Measurements from ENCODE around the gene RGMA. TPM values are rescaled to one million over a fixed set of nuclear protein-coding genes. Genes with fewer than 3 reads are reported as not detected.

Gene RGMA
- total RNA-seq, 1 donor from 2014 or later = 5.7 TPM

DNA sequence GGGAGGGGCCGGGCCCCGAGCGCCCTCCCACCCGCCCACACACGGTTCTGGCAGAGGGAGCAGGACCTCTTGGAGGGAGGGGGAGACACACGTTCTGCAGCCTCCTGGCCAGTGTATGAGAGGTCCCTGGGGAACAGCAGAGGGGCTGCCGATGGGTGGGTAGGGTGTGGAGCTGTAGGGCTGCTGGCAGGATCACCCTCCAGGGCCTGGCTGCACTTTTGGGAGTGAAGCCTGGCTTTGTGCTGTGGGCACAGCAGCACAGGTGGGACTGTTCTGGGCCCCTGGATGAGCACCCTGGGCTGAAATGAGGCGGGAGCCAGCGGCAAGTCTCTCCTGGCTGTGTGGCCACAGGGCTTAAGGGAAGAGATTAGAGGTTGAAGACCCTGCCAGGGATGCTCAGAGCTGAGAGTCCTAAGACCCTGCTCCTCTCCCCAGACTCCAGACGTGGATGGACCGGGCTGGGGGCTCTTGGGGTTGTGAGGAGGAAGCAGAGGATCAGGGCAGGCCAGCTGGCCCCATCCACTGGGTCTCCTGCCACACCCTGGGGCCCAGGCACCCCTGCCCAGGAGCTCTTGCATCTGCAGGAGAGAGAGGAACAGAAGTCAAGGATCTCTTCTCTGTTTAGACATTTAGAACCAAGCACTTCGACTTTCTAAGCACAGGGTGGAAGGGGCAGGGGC is 45.2 kb downstream of the RGMA start:
- no peak for DNase-seq (ENCODE audit: low spot score)
- peaks cover 8% of the 10 kb centered on the region for H3K27me3 Mint-ChIP-seq (ENCODE audit: unreplicated experiment)
- peaks cover 17% of the 10 kb centered on the region for H3K36me3 Mint-ChIP-seq (ENCODE audit: low read depth, unreplicated experiment)
- H3K9me3 Mint-ChIP-seq (ENCODE audit: unreplicated experiment) = no peaks in the 10 kb centered on the region
- no peak overlapping the region for H3K4me3 Mint-ChIP-seq (ENCODE audit: unreplicated experiment)
- TF ChIP-seq, protein P1, sequence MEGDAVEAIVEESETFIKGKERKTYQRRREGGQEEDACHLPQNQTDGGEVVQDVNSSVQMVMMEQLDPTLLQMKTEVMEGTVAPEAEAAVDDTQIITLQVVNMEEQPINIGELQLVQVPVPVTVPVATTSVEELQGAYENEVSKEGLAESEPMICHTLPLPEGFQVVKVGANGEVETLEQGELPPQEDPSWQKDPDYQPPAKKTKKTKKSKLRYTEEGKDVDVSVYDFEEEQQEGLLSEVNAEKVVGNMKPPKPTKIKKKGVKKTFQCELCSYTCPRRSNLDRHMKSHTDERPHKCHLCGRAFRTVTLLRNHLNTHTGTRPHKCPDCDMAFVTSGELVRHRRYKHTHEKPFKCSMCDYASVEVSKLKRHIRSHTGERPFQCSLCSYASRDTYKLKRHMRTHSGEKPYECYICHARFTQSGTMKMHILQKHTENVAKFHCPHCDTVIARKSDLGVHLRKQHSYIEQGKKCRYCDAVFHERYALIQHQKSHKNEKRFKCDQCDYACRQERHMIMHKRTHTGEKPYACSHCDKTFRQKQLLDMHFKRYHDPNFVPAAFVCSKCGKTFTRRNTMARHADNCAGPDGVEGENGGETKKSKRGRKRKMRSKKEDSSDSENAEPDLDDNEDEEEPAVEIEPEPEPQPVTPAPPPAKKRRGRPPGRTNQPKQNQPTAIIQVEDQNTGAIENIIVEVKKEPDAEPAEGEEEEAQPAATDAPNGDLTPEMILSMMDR (IDR thresholded peaks at IDR 0.05; ENCODE audit: unreplicated experiment) = no peak
- no peak overlapping the region for H3K27ac Mint-ChIP-seq (ENCODE audit: unreplicated experiment)
- H3K4me1 Mint-ChIP-seq (ENCODE audit: unreplicated experiment) = peaks cover 2% of the 10 kb centered on the region

DNA sequence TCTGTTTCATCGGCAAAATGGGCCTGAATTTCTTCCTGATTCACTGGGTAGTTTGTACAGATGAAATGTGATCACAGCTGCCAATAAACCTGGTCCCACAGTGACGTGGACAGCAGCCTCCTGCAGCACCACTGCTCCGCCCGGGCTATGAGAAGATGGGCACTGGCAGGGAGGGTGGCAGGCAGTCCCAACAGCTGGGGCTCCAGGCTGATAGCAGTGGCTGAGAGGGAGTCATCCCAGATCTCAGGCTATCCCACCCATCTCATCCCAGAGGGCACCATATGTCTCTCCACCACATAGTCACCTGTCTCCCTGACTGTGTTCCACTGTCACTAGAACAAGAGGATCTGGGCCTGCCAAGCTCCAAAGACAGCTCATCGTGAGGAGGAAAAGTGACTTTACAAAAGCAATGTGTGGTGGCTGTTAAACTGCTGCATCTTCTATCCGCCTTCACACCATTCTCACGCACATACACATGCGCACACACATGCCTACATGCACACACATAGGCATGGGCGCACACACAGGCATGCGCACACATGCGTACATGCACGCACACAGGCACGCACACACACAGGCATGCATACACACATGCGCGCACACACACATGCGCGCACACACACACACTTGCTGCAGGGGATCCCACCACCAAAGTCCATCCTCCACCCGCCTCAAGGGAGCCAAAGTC is 46.2 kb downstream of the RGMA start:
- H3K4me3 Mint-ChIP-seq (ENCODE audit: unreplicated experiment) = no peak overlapping the region
- peaks cover 2% of the 10 kb centered on the region for H3K4me1 Mint-ChIP-seq (ENCODE audit: unreplicated experiment)
- peak overlapping the region; percentile 33 for H3K27ac Mint-ChIP-seq (ENCODE audit: unreplicated experiment)
- no peak for DNase-seq (ENCODE audit: low spot score)
- peaks cover 17% of the 10 kb centered on the region for H3K36me3 Mint-ChIP-seq (ENCODE audit: low read depth, unreplicated experiment)
- TF ChIP-seq, protein P1 (IDR thresholded peaks at IDR 0.05; ENCODE audit: unreplicated experiment) = no peak
- H3K27me3 Mint-ChIP-seq (ENCODE audit: unreplicated experiment) = peaks cover 9% of the 10 kb centered on the region
- H3K9me3 Mint-ChIP-seq (ENCODE audit: unreplicated experiment) = no peaks in the 10 kb centered on the region

DNA sequence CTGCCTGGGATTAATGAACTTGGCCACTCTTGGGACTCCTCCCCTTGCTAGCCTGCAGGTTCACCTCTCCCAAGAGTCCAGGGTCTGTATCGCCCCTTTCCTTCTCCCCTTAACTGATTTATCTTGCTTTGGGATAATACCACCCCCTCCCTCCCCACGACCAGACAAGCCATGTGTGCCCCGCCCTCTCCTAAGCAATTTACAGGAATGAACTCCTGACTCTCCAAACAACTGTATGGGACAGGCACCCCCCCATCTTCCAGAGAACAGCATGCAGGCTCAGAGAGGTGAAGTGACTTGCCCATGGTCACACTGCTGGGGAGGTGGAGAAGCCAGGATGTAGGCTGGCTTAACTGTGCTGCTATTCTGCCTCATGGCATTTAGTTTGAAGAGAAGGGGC is 46.8 kb downstream of the RGMA start:
- H3K36me3 Mint-ChIP-seq (ENCODE audit: low read depth, unreplicated experiment) = peaks cover 17% of the 10 kb centered on the region
- H3K4me3 Mint-ChIP-seq (ENCODE audit: unreplicated experiment) = no peak overlapping the region
- DNase-seq (ENCODE audit: low spot score) = no peak
- H3K27ac Mint-ChIP-seq (ENCODE audit: unreplicated experiment) = no peak overlapping the region
- peaks cover 9% of the 10 kb centered on the region for H3K27me3 Mint-ChIP-seq (ENCODE audit: unreplicated experiment)
- TF ChIP-seq, protein P1 (IDR thresholded peaks at IDR 0.05; ENCODE audit: unreplicated experiment) = no peak
- peaks cover 2% of the 10 kb centered on the region for H3K4me1 Mint-ChIP-seq (ENCODE audit: unreplicated experiment)
- no peaks in the 10 kb centered on the region for H3K9me3 Mint-ChIP-seq (ENCODE audit: unreplicated experiment)

DNA sequence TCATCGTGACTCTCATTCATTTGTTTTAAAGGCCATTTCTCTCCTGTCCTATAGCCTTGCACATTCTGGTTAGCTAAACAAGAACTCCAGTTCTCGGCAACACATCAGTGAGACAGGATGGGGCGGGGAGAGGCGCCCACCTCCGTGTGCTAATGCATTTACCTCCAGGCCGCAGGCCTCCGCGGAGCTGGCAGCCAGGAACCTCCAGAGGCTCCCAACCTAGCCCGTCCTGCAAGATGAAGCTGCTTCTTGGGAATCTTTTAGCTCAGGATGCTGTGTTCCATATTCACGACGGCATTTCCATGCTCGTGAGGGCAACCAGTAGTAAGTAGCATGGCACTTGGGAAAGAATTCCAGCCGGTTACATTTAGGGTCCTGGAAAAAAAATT is 47.9 kb downstream of the RGMA start:
- Mint-ChIP-seq H3K9me3 (ENCODE audit: unreplicated experiment) (no peaks in the 10 kb centered on the region), H3K36me3 (ENCODE audit: low read depth, unreplicated experiment) (peaks cover 12% of the 10 kb centered on the region), H3K4me1 (ENCODE audit: unreplicated experiment) (no peaks in the 10 kb centered on the region), H3K27ac (ENCODE audit: unreplicated experiment) (no peak overlapping the region), H3K4me3 (ENCODE audit: unreplicated experiment) (no peak overlapping the region), H3K27me3 (ENCODE audit: unreplicated experiment) (peaks cover 12% of the 10 kb centered on the region)
- TF ChIP-seq, protein P1 (IDR thresholded peaks at IDR 0.05; ENCODE audit: unreplicated experiment) = no peak
- no peak for DNase-seq (ENCODE audit: low spot score)
